Cardiac fibroblast (primary cell): Measurements from ENCODE around the gene TGM4.
A peak's percentile ranks its signal among the peaks of the same experiment; 100 is the strongest.

ENCODE experiments used
- DNase-seq, 2 donors: peaks; one replicate each; pipeline versions ENCODE4 v3.0.0 to v3.0.0-alpha.2; 2010; ENCODE audit warnings: low read depth in 2 of 2
- H3K4me3 ChIP-seq, 2 donors: replicated peaks in 1 of 2; 1 replicate in 1 of 2; 2 replicates in 1 of 2; pipeline ENCODE4 v1.5.1; 2011; ENCODE audit warnings: low read depth in 2 of 2, low read length in 2 of 2, mild to moderate bottlenecking in 2 of 2, moderate library complexity in 1 of 2
- TF ChIP-seq, protein P1 (sequence below): IDR thresholded peaks from one replicate; pipeline ENCODE4 v1.5.1; 2011; ENCODE audit warnings: low read depth, mild to moderate bottlenecking, low read length, inconsistent platforms

Gene TGM4

DNA sequence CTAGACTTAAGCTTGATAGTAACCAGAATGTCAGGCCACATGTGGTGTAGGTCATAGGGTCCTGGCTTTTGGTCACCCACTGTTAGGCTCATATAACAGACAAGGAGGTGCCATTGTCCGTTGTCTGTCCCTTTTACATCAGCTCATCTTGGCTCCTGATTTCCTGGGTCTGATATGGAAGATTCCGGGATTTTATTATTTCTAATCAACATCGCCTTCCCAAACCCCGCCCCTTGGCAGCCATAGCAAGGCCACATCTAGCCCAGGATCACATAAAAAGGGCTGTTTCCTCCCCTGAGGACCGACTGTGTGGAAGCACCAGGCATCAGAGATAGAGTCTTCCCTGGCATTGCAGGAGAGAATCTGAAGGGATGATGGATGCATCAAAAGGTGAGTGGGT is at the start of gene TGM4:
TGM4 (plus strand) TSS at position 301 of the 400 bp plus-strand sequence; CDS start at position 372, 71 bp downstream.
- DNase-seq, result no peak
- TF ChIP-seq, protein P1, sequence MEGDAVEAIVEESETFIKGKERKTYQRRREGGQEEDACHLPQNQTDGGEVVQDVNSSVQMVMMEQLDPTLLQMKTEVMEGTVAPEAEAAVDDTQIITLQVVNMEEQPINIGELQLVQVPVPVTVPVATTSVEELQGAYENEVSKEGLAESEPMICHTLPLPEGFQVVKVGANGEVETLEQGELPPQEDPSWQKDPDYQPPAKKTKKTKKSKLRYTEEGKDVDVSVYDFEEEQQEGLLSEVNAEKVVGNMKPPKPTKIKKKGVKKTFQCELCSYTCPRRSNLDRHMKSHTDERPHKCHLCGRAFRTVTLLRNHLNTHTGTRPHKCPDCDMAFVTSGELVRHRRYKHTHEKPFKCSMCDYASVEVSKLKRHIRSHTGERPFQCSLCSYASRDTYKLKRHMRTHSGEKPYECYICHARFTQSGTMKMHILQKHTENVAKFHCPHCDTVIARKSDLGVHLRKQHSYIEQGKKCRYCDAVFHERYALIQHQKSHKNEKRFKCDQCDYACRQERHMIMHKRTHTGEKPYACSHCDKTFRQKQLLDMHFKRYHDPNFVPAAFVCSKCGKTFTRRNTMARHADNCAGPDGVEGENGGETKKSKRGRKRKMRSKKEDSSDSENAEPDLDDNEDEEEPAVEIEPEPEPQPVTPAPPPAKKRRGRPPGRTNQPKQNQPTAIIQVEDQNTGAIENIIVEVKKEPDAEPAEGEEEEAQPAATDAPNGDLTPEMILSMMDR, result no peak
- no peak within 1 kb of the TSS for H3K4me3 ChIP-seq

DNA sequence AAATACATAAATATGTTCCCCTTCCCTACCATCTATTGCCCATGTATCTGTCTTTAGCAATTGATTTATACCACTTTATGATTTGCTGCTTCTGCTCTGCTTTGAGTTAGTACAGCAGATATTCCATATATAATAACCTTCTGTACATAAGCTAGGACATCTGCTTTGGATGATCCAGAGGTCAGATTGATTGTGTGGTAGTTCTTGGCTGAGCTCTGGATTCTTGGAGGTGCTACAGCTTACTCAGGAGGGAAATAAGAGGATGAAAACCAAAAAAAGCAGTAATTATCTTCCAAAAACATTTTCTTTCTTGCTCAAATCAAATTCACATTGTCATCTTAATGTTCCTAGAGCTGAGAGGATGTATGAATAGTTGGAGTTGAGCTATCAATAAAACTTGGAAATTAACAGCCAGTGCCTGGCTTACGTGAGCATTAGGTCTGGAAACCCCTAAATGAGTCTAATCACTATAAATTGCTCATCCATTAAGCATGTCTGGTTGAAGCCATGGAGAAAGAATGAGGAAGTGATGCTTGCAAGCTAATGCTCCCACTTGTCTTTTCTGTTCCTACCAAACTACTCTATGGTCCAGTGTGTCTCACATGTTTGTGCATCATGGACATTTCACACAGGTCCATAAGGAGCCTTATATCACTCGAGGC is 49.0 kb upstream of the TGM4 start:
- no peak overlapping the region for H3K4me3 ChIP-seq
- peak; percentile 36 to 73 for DNase-seq
- TF ChIP-seq, protein P1, result no peak

DNA sequence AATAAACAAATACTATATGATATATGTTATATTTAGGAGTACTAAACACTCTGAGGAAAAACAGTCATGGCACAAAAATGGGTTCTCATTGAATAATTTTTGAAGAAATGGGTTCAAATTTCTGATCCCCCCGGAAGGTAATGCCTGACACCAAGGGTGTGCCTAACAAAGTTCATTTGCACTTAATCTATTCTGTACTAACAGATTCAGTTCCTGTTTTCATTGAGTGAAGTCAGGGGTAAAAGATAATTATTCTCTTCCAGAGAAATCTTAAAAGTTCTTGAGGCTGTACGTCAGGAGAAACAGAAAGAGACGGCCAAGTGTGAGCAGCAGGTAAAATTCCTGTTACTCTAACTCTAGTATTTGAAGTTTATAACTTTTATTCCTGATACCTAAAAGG is 47.2 kb upstream of the TGM4 start:
- TF ChIP-seq, protein P1, result no peak
- no peak for DNase-seq
- H3K4me3 ChIP-seq, result no peak overlapping the region

DNA sequence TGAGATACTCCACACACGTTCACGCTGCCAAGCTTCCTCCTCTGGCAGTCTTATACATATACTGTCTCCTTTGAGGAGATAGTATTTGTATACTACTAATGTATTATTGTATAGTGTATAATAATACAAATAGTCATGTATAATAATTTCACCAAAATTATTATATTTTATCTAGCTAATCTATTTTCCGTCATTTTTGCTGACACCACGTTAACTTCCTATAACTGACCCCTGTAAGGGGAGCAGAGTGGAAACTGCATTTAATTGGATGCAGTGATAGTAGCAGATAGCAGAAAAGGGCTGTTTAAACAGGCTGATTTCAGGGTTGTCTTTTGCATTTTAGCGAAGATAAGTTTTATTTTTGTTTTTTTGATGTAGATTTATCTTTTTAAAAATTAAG is 43.2 kb upstream of the TGM4 start:
- DNase-seq, result no peak
- no peak overlapping the region for H3K4me3 ChIP-seq
- TF ChIP-seq, protein P1, result no peak

DNA sequence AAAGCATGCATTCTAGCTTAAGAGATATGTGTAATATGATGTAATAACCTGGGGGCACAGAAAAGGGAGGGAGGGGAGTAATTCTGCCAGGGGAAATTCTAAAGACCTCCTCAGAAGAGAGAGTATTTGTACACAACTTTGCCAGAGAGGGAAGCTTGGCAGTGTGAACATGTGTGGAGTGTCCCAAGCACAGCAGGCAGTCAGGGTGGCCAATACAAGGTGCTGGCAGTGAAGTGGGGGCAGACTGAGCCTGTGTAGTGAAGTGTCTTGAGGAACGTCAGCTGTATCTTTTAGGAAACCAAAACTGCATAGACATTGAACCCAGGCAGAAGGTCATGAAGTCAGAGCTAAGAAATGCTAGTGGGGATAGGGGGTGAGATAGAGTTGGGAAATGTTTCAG is 42.4 kb upstream of the TGM4 start:
- TF ChIP-seq, protein P1, result no peak
- no peak overlapping the region for H3K4me3 ChIP-seq
- no peak for DNase-seq

DNA sequence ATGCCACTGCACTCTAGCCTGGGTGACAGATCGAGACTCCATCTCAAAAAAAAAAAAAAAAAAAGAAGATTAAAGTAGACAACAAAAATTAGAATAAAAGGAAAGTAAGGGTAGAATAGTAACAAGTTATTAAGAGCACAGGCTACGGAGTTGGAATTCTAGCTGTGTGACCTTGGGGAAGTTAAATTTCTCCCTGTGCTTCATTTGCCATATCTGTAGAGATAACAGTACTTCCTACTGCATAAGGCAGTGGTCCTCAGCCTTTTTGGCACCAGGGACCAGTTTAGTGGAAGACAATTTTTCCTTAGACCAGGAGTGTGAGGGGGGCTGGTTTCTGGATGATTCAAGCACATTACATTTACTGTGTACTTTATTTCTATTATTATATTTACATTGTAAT is 41.4 kb upstream of the TGM4 start:
- DNase-seq, result no peak
- no peak overlapping the region for H3K4me3 ChIP-seq
- TF ChIP-seq, protein P1, result no peak

DNA sequence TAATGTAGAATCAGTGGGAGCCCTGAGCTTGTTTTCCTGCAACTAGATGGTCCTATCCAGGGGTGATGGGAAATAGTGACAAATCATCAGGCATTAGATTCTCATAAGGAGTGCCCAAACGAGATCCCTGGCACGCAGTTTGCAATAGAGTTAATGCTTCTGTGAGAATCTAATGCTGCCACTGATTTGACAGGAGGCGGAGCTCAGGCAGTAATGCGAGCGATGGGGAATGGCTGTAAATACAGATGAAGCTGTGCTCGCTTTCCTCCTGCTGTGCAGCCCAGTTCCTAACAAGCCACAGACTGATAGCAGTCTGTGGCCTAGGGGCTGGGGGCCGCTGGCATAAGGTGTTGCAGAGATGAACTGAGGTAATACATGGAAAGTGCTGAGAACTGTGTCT is 41.0 kb upstream of the TGM4 start:
- DNase-seq, result peak in 1 of 2 donors; percentile 6
- H3K4me3 ChIP-seq, result no peak overlapping the region
- TF ChIP-seq, protein P1, result no peak
